Lower leg skin (tissue), 3 donors: ENCODE results near the gene PAOX.

Experiments
- POLR2A ChIP-seq, 2 donors: fragments of 450-650 bp; IDR thresholded peaks; one replicate each; pipeline ENCODE4 v1.6.1; 2016 to 2017; ENCODE audit warnings: antibody characterized with exemption in 2 of 2, mild to moderate bottlenecking in 1 of 2, moderate library complexity in 1 of 2
- TF ChIP-seq, protein P1 (sequence below), 3 donors: fragments of 450-650 bp; IDR thresholded peaks; one replicate each; pipeline ENCODE4 v1.5.1; 2016; ENCODE audit warnings: antibody characterized with exemption in 3 of 3, mild to moderate bottlenecking in 3 of 3, moderate library complexity in 2 of 3

DNA sequence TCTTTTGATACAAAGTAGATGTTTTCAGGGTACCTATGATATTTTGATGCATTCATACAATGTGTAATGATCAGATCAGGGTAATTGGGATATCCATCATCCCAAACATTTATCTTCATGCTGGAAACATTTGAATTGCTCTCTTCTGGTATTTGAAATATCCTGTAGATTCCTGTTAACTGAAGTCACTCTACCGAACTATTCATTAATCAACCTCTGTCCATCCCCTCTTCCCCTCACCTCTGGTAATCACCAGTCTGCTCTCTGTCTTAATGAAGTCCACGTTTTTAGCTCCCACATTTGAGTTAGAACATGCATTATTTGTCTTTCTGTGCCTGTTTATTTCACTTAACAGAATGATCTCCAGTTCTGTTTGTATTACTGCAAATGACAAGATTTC is 26.2 kb downstream of the PAOX start:
- TF ChIP-seq, protein P1, sequence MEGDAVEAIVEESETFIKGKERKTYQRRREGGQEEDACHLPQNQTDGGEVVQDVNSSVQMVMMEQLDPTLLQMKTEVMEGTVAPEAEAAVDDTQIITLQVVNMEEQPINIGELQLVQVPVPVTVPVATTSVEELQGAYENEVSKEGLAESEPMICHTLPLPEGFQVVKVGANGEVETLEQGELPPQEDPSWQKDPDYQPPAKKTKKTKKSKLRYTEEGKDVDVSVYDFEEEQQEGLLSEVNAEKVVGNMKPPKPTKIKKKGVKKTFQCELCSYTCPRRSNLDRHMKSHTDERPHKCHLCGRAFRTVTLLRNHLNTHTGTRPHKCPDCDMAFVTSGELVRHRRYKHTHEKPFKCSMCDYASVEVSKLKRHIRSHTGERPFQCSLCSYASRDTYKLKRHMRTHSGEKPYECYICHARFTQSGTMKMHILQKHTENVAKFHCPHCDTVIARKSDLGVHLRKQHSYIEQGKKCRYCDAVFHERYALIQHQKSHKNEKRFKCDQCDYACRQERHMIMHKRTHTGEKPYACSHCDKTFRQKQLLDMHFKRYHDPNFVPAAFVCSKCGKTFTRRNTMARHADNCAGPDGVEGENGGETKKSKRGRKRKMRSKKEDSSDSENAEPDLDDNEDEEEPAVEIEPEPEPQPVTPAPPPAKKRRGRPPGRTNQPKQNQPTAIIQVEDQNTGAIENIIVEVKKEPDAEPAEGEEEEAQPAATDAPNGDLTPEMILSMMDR (IDR thresholded peaks at IDR 0.05), result no peak
- no peak for TF ChIP-seq POLR2A (IDR thresholded peaks at IDR 0.05)
